HEK293 (cell line): ENCODE measurements around the gene TXN2.

Experiments used
- EGR2 ChIP-seq: fragments of 450-650 bp; formaldehyde crosslinking; IDR thresholded peaks from 2 replicates; pipeline ENCODE4 v1.5.1; 2016; ENCODE audit warnings: low read depth, missing biosample characterization, missing genetic modification characterization
- KLF16 ChIP-seq: fragments of 450-650 bp; formaldehyde crosslinking; IDR thresholded peaks from 2 replicates; pipeline ENCODE4 v1.5.1; 2017; ENCODE audit warnings: missing biosample characterization, missing genetic modification characterization
- TSHZ1 ChIP-seq: fragments of 450-650 bp; formaldehyde crosslinking; IDR thresholded peaks from 2 replicates; pipeline ENCODE4 v1.5.1; 2016; ENCODE audit warnings: missing biosample characterization, missing genetic modification characterization, borderline replicate concordance
- ZBTB48 ChIP-seq: fragments of 450-650 bp; formaldehyde crosslinking; IDR thresholded peaks from 2 replicates; pipeline ENCODE4 v1.5.1; 2016; ENCODE audit warnings: missing biosample characterization, missing genetic modification characterization
- ZBTB7A ChIP-seq: fragments of 450-650 bp; formaldehyde crosslinking; IDR thresholded peaks from 2 replicates; pipeline ENCODE4 v1.5.1; 2016; ENCODE audit warnings: low read depth, missing biosample characterization, missing genetic modification characterization
- ZFHX2 ChIP-seq: fragments of 450-650 bp; formaldehyde crosslinking; conservative IDR thresholded peaks from 2 replicates; pipeline ENCODE4 v1.5.1; 2016; ENCODE audit warnings: missing biosample characterization, missing genetic modification characterization
- ZFP3 ChIP-seq: fragments of 450-650 bp; formaldehyde crosslinking; IDR thresholded peaks from 2 replicates; pipeline ENCODE4 v1.5.1; 2016; ENCODE audit warnings: low read depth, missing biosample characterization, missing genetic modification characterization
- ZNF248 ChIP-seq: fragments of 450-650 bp; formaldehyde crosslinking; IDR thresholded peaks from 2 replicates; pipeline ENCODE4 v1.5.1; 2017; ENCODE audit warnings: missing biosample characterization, missing genetic modification characterization
- ZNF274 ChIP-seq, 2 experiments: fragments of 200-500 bp in 1 of 2; fragments of 450-650 bp in 1 of 2; sonication (Bioruptor generic) in 1 of 2; formaldehyde crosslinking in 1 of 2; IDR thresholded peaks; 2 replicates each; pipeline versions ENCODE4 v1.5.1 to v1.6.1; 2014 to 2016; ENCODE audit warnings: borderline replicate concordance in 1 of 2, inconsistent platforms in 1 of 2, low read length in 1 of 2, missing biosample characterization in 1 of 2, missing genetic modification characterization in 1 of 2
- ZNF366 ChIP-seq: fragments of 450-650 bp; formaldehyde crosslinking; conservative IDR thresholded peaks from 2 replicates; pipeline ENCODE4 v1.5.1; 2016; ENCODE audit warnings: missing biosample characterization, missing genetic modification characterization
- ZNF513 ChIP-seq: fragments of 450-650 bp; IDR thresholded peaks from 2 replicates; pipeline ENCODE4 v1.5.1; 2018; ENCODE audit warnings: missing biosample characterization, missing genetic modification characterization
- ZNF514 ChIP-seq: fragments of 450-650 bp; formaldehyde crosslinking; IDR thresholded peaks from 2 replicates; pipeline ENCODE4 v1.5.1; 2016; ENCODE audit warnings: missing biosample characterization, missing genetic modification characterization
- ZNF518A ChIP-seq: fragments of 450-650 bp; formaldehyde crosslinking; conservative IDR thresholded peaks from 2 replicates; pipeline ENCODE4 v1.5.1; 2016; ENCODE audit warnings: low read depth, missing biosample characterization, missing genetic modification characterization
- ZNF561 ChIP-seq: fragments of 450-650 bp; IDR thresholded peaks from 2 replicates; pipeline ENCODE4 v1.5.1; 2018; ENCODE audit warnings: missing biosample characterization, missing genetic modification characterization, borderline replicate concordance
- ZNF624 ChIP-seq: fragments of 450-650 bp; formaldehyde crosslinking; IDR thresholded peaks from 2 replicates; pipeline ENCODE4 v1.5.1; 2017; ENCODE audit warnings: missing biosample characterization, missing genetic modification characterization
- ZNF692 ChIP-seq: fragments of 450-650 bp; formaldehyde crosslinking; IDR thresholded peaks from 2 replicates; pipeline ENCODE4 v1.5.1; 2016; ENCODE audit warnings: missing biosample characterization, missing genetic modification characterization
- ZNF785 ChIP-seq: fragments of 450-650 bp; formaldehyde crosslinking; IDR thresholded peaks from 2 replicates; pipeline ENCODE4 v1.5.1; 2016; ENCODE audit warnings: missing biosample characterization, missing genetic modification characterization
- TF ChIP-seq, protein P1 (sequence below): fragments of 450-650 bp; formaldehyde crosslinking; IDR thresholded peaks from 2 replicates; pipeline ENCODE4 v1.5.1; 2017; ENCODE audit warnings: missing biosample characterization, mild to moderate bottlenecking, missing genetic modification characterization, moderate library complexity
- TF ChIP-seq, protein P2 (sequence below): fragments of 450-650 bp; formaldehyde crosslinking; IDR thresholded peaks from 2 replicates; pipeline ENCODE4 v1.5.1; 2016; ENCODE audit warnings: missing biosample characterization, missing genetic modification characterization

TXN2 gene

GRCh38 chr22:36506637-36507517, 25.4 kb upstream of the TXN2 start, which contains the start of gene FOXRED2 (continued):
- TF ChIP-seq ZNF274 (IDR thresholded peaks at IDR 0.05; ENCODE audit: low read length) (no peak), ZNF274 (tag by site-specific recombination; IDR thresholded peaks at IDR 0.05; ENCODE audit: borderline replicate concordance) (no peak), ZNF514 (tag by site-specific recombination) (no peak), TSHZ1 (tag by site-specific recombination) (no peak; the same call in 1 of the 2 replicates), ZNF248 (no peak), ZNF561 (tag by site-specific recombination) (peak; percentile 95), KLF16 (peak; percentile 84), ZNF692 (tag by site-specific recombination) (peak; percentile 58), ZFHX2 (tag by site-specific recombination) (peak; percentile 85), ZNF366 (no peak), EGR2 (tag by site-specific recombination) (peak; percentile 48; the same call in 1 of the 2 replicates), ZNF513 (no peak), ZBTB48 (tag by site-specific recombination) (peak; percentile 54; the same call in 1 of the 2 replicates), ZNF624 (no peak), ZFP3 (no peak), ZNF785 (tag by site-specific recombination) (no peak), ZNF518A (tag by site-specific recombination) (no peak), ZBTB7A (tag by site-specific recombination) (no peak; the same call in 1 of the 2 replicates)
- TF ChIP-seq, protein P1, sequence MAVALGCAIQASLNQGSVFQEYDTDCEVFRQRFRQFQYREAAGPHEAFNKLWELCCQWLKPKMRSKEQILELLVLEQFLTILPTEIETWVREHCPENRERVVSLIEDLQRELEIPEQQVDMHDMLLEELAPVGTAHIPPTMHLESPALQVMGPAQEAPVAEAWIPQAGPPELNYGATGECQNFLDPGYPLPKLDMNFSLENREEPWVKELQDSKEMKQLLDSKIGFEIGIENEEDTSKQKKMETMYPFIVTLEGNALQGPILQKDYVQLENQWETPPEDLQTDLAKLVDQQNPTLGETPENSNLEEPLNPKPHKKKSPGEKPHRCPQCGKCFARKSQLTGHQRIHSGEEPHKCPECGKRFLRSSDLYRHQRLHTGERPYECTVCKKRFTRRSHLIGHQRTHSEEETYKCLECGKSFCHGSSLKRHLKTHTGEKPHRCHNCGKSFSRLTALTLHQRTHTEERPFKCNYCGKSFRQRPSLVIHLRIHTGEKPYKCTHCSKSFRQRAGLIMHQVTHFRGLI: peak; percentile 61
- TF ChIP-seq, protein P2, sequence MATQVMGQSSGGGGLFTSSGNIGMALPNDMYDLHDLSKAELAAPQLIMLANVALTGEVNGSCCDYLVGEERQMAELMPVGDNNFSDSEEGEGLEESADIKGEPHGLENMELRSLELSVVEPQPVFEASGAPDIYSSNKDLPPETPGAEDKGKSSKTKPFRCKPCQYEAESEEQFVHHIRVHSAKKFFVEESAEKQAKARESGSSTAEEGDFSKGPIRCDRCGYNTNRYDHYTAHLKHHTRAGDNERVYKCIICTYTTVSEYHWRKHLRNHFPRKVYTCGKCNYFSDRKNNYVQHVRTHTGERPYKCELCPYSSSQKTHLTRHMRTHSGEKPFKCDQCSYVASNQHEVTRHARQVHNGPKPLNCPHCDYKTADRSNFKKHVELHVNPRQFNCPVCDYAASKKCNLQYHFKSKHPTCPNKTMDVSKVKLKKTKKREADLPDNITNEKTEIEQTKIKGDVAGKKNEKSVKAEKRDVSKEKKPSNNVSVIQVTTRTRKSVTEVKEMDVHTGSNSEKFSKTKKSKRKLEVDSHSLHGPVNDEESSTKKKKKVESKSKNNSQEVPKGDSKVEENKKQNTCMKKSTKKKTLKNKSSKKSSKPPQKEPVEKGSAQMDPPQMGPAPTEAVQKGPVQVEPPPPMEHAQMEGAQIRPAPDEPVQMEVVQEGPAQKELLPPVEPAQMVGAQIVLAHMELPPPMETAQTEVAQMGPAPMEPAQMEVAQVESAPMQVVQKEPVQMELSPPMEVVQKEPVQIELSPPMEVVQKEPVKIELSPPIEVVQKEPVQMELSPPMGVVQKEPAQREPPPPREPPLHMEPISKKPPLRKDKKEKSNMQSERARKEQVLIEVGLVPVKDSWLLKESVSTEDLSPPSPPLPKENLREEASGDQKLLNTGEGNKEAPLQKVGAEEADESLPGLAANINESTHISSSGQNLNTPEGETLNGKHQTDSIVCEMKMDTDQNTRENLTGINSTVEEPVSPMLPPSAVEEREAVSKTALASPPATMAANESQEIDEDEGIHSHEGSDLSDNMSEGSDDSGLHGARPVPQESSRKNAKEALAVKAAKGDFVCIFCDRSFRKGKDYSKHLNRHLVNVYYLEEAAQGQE: no peak
